OCI-M1 (cell line): ENCODE data around the gene IGFL1.
"Not testable (repeated sequence)": the region's sequence is repeated elsewhere in the genome, so short reads cannot be mapped to it uniquely, and the experiment has no call there.

Source experiments
- DNase-seq: peaks from one replicate; lab custom pipeline; 2025; lab: John Stamatoyannopoulos, UW

The IGFL1 gene

DNA sequence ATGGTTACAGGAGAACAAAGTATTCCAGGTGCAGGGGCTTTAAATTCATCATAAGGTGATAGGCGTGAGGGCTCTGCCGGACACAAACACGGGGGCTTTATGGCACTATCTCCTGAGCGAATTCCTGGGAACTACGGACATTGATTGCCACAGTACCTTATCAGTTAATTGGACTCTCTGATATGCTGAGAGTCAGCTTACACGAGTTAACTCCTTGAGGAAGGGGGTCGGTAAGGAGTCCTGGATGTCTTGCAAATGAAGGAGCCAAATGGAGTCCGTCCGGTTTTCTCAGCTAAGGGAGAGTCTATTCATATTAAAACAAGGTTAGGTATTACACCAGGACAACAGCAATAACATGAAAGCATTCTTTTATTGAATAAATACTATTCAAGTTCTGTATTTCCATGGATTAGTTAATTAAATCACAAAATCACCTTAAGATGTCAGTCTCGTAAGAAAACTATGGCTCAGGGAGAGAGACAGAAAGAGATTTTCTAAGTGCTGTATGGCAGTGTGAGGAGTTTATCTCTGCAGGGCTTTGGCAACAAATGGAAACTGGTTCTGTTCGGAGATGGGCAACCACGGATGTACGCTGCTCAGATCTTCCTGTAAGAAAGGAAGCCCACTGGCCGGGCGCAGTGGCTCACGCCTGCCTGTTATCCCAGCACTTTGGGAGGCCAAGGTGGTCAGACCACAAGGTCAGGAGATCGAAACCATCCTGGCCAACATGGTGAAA lies 41.1 kb downstream of the IGFL1 start:
- DNase-seq: no peak

DNA sequence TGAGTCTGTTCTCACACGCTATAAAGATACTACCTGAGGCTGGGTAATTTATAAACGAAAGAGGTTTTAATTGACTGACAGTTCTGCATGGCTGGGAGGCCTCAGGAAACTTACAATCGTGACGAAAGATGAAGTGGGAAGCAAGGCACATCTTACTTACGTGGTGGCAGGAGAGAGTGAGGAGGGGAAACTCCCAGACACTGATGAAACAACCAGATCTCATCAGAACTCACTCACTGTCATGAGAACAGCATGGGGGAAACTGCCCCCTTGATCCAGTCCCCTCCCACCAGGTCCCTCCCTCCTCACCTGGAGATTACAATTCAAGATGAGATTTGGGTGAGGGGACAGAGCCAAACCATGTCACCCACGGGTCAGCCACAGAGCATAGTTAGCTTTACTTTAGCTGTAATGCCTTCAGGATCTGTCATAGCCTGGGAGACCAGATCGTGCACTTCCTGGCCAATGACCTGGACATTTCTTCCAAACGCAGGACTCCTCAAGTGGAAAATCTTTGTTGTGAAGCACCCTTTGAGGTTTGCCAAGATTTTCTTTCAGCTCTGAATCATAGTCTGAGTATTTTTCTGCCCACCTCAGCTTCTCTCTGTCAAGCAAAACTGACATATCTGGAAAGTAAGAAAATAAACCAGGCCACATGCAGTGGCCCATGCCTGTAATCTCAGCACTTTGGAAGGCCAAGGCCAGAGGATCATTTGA lies 42.1 kb downstream of the IGFL1 start:
- no peak for DNase-seq

DNA sequence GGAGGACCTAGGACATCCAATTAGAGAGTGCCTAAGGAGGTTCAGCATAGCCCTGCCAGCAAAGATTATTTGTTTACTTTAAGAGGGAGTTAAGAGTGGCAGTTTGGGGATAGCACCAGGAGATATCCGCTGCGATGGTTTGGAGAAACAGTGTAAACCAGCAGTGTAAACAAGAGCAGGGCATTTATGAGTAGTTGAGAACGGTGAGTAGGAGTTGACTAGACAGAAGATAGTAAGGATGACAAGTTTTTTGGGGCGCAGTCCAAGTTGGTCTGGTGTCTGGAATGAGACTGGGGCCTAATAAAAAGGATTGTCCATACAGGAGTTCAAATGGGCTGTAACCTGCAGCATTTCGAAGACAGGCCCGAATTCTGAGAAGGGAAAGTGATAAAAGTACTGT lies 44.4 kb downstream of the IGFL1 start:
- DNase-seq: not testable (repeated sequence)

DNA sequence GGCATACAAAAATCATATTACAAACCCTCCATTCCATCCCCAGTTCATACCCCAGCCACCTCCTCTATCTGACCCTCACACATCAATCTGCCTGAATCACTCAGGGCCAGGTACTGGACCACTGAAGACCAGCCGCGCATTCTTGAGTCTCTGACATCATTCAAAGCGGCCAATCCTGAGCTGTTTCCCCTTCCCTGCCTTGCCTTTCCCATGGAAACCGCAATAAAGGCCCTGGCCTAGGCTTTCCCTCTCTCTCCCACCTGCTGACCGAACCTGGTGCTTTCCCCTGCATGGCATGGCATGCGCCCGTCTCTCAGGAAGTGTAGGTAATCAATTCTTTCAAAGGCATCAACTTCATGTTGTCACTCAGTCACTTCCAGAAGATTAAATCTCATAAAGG lies 49.6 kb downstream of the IGFL1 start:
- no peak for DNase-seq
